ENCODE data around the gene MINDY2. TPM values are rescaled to one million over a fixed set of nuclear protein-coding genes. Genes with fewer than 3 reads are reported as not detected.
"Not testable (repeated sequence)": the region's sequence is repeated elsewhere in the genome, so short reads cannot be mapped to it uniquely, and the experiment has no call there.

MINDY2 gene
- polyA plus RNA-seq, 1 experiment = 17.5 TPM

DNA sequence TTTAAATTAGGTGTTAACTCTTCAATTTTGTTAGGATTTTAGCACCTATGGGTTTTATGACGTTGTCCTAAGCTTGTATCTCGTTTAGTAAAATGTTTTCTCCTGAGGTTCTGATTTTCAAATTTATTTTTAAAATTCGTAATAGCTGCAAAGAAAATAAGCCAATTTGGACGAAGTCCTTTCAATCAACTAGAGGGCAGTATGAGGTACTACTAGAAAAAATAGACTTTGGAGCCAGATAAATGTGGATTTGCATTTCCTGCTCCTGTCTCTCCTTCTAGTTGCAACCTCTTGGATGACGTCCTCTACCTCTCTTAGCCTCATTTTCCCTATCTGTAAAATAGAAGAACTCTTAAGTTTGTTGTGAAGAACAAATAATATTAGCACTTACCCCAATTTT lies 81.2 kb downstream of the MINDY2 start:
- POLR2A ChIA-PET = no interaction called here
- CTCF ChIA-PET = interaction anchor here (1.2 to 1.6 kb wide), 2 partner anchors 393 to 624 kb away, joined by 3 to 4 read pairs; no protein-coding TSS in a partner anchor
- DNase-seq (ENCODE audit: low read depth, low spot score) = no peak

DNA sequence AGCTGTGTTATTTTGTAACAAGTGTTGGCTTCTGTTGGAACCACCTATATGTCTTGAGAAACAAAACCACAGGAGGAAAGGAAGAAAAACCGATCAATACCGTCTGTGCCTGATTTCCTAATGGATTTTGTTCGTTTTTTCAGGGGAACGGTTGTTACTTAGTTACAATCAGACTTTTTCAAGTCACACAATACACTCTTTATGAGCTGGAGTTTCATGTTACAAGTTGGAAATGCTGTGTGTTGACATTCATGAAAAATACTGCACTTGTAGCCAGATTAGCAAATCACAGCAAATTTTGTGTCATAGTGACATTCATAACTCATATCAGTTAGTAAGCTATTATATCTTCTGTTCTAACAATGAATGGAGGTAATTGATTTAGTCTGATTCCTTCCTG lies 83.5 kb downstream of the MINDY2 start:
- Histone ChIP-seq H3K27ac (ENCODE audit: low read depth, low read length) (no peak overlapping the region), H3K9me3 (ENCODE audit: control insufficient read depth, insufficient read depth, low read length) (no peaks in the 10 kb centered on the region), H3K27me3 (ENCODE audit: control insufficient read depth, insufficient read depth, low read length) (no peaks in the 10 kb centered on the region), H3K4me3 (ENCODE audit: low read depth, low read length) (no peak overlapping the region)
- DNase-seq (ENCODE audit: low read depth, low spot score) = no peak
- CTCF ChIA-PET = interaction anchor here (0.5 to 0.6 kb wide), 2 partner anchors 51 to 103 kb away, joined by 4 to 9 read pairs; no protein-coding TSS in a partner anchor
- TF ChIP-seq, protein P1, sequence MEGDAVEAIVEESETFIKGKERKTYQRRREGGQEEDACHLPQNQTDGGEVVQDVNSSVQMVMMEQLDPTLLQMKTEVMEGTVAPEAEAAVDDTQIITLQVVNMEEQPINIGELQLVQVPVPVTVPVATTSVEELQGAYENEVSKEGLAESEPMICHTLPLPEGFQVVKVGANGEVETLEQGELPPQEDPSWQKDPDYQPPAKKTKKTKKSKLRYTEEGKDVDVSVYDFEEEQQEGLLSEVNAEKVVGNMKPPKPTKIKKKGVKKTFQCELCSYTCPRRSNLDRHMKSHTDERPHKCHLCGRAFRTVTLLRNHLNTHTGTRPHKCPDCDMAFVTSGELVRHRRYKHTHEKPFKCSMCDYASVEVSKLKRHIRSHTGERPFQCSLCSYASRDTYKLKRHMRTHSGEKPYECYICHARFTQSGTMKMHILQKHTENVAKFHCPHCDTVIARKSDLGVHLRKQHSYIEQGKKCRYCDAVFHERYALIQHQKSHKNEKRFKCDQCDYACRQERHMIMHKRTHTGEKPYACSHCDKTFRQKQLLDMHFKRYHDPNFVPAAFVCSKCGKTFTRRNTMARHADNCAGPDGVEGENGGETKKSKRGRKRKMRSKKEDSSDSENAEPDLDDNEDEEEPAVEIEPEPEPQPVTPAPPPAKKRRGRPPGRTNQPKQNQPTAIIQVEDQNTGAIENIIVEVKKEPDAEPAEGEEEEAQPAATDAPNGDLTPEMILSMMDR (IDR thresholded peaks at IDR 0.05; ENCODE audit: low read depth, low read length) = no peak
- POLR2A ChIA-PET = no interaction called here

More for the DNA sequence above, 81.2 kb downstream of the MINDY2 start:
- no peak overlapping the region for H3K4me3 ChIP-seq (ENCODE audit: low read depth, low read length)
- H3K27ac ChIP-seq (ENCODE audit: low read depth, low read length) = no peak overlapping the region
- TF ChIP-seq, protein P1 (IDR thresholded peaks at IDR 0.05; ENCODE audit: low read depth, low read length) = no peak
- H3K27me3 ChIP-seq (ENCODE audit: control insufficient read depth, insufficient read depth, low read length) = no peaks in the 10 kb centered on the region
- H3K9me3 ChIP-seq (ENCODE audit: control insufficient read depth, insufficient read depth, low read length) = no peaks in the 10 kb centered on the region

DNA sequence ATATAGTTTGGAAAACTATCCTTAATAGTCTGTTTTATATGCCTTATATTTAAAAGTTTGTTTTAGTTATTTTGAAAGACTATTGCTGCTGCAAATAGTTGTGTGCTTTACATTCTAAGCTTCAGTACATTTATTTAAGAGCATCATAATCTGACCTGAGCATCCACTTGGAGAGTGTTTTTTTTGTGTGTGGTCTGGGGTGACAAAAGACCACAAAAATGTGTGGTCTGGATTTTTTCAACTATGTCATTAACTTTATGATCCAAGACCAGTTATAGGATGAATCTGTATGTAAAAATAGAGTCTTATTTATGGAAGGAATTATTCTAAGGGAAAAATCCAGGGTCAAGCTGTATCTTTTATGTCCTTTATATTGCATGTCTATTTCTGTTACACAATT lies 85.0 kb downstream of the MINDY2 start:
- TF ChIP-seq, protein P1 (IDR thresholded peaks at IDR 0.05; ENCODE audit: low read depth, low read length) = no peak
- H3K27me3 ChIP-seq (ENCODE audit: control insufficient read depth, insufficient read depth, low read length) = no peaks in the 10 kb centered on the region
- H3K4me3 ChIP-seq (ENCODE audit: low read depth, low read length) = no peak overlapping the region
- H3K9me3 ChIP-seq (ENCODE audit: control insufficient read depth, insufficient read depth, low read length) = no peaks in the 10 kb centered on the region
- ChIA-PET CTCF (interaction anchor here (1.4 kb wide), 1 partner anchor 644 kb away, joined by 4 read pairs; no protein-coding TSS in a partner anchor), POLR2A (interaction anchor here (1.3 kb wide), 1 partner anchor 17 kb away, joined by 5 read pairs; no protein-coding TSS in a partner anchor)
- H3K27ac ChIP-seq (ENCODE audit: low read depth, low read length) = no peak overlapping the region
- DNase-seq (ENCODE audit: low read depth, low spot score) = no peak

DNA sequence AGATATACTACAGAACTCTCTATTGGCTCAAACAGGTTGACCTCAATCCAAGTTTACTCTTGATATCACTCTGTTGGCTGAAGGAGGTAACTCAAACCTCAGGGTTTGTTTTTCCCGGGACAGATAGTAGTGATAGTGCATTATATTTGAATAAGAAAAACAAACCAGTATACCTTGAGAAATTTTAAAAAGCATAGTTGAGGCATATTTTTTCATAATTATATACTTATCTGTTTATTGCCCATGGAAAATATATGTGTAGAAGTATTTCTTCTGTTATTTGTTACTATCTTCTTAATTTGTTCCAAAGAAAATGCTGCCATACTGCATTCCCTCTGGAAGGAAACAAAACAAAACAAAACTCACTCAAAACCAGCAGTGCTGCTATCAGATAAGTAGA lies 85.5 kb downstream of the MINDY2 start:
- not testable (repeated sequence) for H3K27me3 ChIP-seq (ENCODE audit: control insufficient read depth, insufficient read depth, low read length); H3K9me3 ChIP-seq (ENCODE audit: control insufficient read depth, insufficient read depth, low read length); H3K4me3 ChIP-seq (ENCODE audit: low read depth, low read length); DNase-seq (ENCODE audit: low read depth, low spot score); H3K27ac ChIP-seq (ENCODE audit: low read depth, low read length)
- ChIA-PET CTCF (interaction anchor here (1.4 kb wide), 1 partner anchor 644 kb away, joined by 4 read pairs; no protein-coding TSS in a partner anchor), POLR2A (interaction anchor here (0.6 to 1.3 kb wide), 2 partner anchors 17 to 207 kb away, joined by 5 to 9 read pairs; no protein-coding TSS in a partner anchor)

DNA sequence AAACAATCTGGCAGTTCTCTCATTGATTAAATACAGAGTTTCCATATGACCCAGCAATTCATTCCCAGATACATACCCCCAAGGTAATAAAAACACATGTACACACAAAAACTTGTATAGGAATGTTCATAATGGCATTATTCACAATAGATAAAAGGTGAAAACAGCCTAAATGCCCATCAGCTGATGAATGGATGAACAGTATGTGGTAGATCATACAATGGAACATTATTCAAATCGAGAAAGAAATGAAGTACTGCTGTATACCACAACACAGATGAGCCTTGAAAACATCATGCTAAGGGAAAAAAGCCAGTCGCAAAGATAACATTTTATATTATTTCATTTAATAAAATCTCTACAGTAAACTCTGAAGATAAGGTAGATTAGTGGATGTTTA lies 91.2 kb downstream of the MINDY2 start:
- POLR2A ChIA-PET = no interaction called here
- H3K4me3 ChIP-seq (ENCODE audit: low read depth, low read length) = no peak overlapping the region
- no peak for DNase-seq (ENCODE audit: low read depth, low spot score)
- H3K27me3 ChIP-seq (ENCODE audit: control insufficient read depth, insufficient read depth, low read length) = no peaks in the 10 kb centered on the region
- no peak overlapping the region for H3K27ac ChIP-seq (ENCODE audit: low read depth, low read length)
- H3K9me3 ChIP-seq (ENCODE audit: control insufficient read depth, insufficient read depth, low read length) = peaks cover 3% of the 10 kb centered on the region; the same call in 1 of the 2 replicates
- CTCF ChIA-PET = no interaction called here
- TF ChIP-seq, protein P1 (IDR thresholded peaks at IDR 0.05; ENCODE audit: low read depth, low read length) = no peak
